ENCODE measurements around the gene ADGRG3.

ADGRG3 gene

GRCh38 chr16:57664662-57665025, 3.5 kb upstream of the ADGRG3 start:
- Histone ChIP-seq H3K79me2 (ENCODE audit: control insufficient read depth, low read length) (no peaks in the 10 kb centered on the region), H3K4me2 (ENCODE audit: low read length) (no peak overlapping the region), H4K20me1 (ENCODE audit: control insufficient read depth, insufficient read depth, low read depth, low read length) (no peaks in the 10 kb centered on the region), H3K27me3 (ENCODE audit: control insufficient read depth, low read length) (no peaks in the 10 kb centered on the region; the same call in 1 of the 2 replicates), H3K36me3 (ENCODE audit: control insufficient read depth, low read length) (no peaks in the 10 kb centered on the region), H3K9me3 (ENCODE audit: control insufficient read depth, insufficient read depth, low read length) (no peaks in the 10 kb centered on the region), H3K4me1 (ENCODE audit: control insufficient read depth, low read length) (no peaks in the 10 kb centered on the region), H3K9me2 (replicated peaks; ENCODE audit: control insufficient read depth, low read length) (no peaks in the 10 kb centered on the region), H3F3A (ENCODE audit: control insufficient read depth, insufficient read depth) (no peaks in the 10 kb centered on the region), H3K4me3 (ENCODE audit: low read length) (no peak overlapping the region), H3K27ac (ENCODE audit: low read depth, low read length) (no peak overlapping the region)
- TF ChIP-seq, protein P1, sequence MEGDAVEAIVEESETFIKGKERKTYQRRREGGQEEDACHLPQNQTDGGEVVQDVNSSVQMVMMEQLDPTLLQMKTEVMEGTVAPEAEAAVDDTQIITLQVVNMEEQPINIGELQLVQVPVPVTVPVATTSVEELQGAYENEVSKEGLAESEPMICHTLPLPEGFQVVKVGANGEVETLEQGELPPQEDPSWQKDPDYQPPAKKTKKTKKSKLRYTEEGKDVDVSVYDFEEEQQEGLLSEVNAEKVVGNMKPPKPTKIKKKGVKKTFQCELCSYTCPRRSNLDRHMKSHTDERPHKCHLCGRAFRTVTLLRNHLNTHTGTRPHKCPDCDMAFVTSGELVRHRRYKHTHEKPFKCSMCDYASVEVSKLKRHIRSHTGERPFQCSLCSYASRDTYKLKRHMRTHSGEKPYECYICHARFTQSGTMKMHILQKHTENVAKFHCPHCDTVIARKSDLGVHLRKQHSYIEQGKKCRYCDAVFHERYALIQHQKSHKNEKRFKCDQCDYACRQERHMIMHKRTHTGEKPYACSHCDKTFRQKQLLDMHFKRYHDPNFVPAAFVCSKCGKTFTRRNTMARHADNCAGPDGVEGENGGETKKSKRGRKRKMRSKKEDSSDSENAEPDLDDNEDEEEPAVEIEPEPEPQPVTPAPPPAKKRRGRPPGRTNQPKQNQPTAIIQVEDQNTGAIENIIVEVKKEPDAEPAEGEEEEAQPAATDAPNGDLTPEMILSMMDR (IDR thresholded peaks at IDR 0.05; ENCODE audit: low read depth, low read length, poor library complexity, severe bottlenecking), result no peak

DNA sequence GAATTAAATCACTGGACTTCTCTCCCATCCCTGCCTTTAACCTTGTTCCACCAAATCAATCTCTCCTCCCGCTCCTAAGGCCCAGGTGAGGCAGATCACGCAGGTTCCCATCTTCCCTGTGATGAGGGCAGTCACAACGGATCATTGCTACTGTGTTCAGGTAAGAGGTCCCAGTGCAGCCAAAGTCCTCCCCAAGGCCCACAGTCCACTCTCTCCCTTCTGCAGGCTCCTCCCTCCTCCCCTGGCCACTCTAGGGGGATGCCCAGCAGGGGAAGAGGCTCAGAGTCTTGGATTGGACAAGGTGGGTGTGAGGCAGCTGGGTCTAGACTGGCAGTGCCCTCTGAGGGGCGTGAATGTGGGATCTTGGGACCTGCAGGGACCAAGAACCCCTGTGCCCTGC, 2.6 kb upstream of the ADGRG3 start:
- Histone ChIP-seq H3K4me2 (ENCODE audit: low read length) (no peak overlapping the region), H3K4me1 (ENCODE audit: control insufficient read depth, low read length) (no peaks in the 10 kb centered on the region), H3K36me3 (ENCODE audit: control insufficient read depth, low read length) (no peaks in the 10 kb centered on the region), H4K20me1 (ENCODE audit: control insufficient read depth, insufficient read depth, low read depth, low read length) (no peaks in the 10 kb centered on the region), H3F3A (ENCODE audit: control insufficient read depth, insufficient read depth) (no peaks in the 10 kb centered on the region), H3K79me2 (ENCODE audit: control insufficient read depth, low read length) (no peaks in the 10 kb centered on the region), H3K4me3 (ENCODE audit: low read length) (no peak overlapping the region), H3K9me3 (ENCODE audit: control insufficient read depth, insufficient read depth, low read length) (no peaks in the 10 kb centered on the region), H3K27ac (ENCODE audit: low read depth, low read length) (no peak overlapping the region), H3K27me3 (ENCODE audit: control insufficient read depth, low read length) (no peaks in the 10 kb centered on the region; the same call in 1 of the 2 replicates), H3K9me2 (replicated peaks; ENCODE audit: control insufficient read depth, low read length) (no peaks in the 10 kb centered on the region)
- TF ChIP-seq, protein P1 (IDR thresholded peaks at IDR 0.05; ENCODE audit: low read depth, low read length, poor library complexity, severe bottlenecking), result no peak
- TF ChIP-seq EZH2phosphoT487 (IDR thresholded peaks at IDR 0.05; ENCODE audit: borderline replicate concordance, low read length), result no peak

- Histone ChIP-seq H4K20me1 (ENCODE audit: control insufficient read depth, insufficient read depth, low read depth, low read length) (no peaks in the 10 kb centered on the region), H3K4me1 (ENCODE audit: control insufficient read depth, low read length) (no peaks in the 10 kb centered on the region), H3K36me3 (ENCODE audit: control insufficient read depth, low read length) (no peaks in the 10 kb centered on the region), H3K9me3 (ENCODE audit: control insufficient read depth, insufficient read depth, low read length) (no peaks in the 10 kb centered on the region), H3K27ac (ENCODE audit: low read depth, low read length) (no peak overlapping the region), H3K4me2 (ENCODE audit: low read length) (no peak overlapping the region), H3K9me2 (replicated peaks; ENCODE audit: control insufficient read depth, low read length) (no peaks in the 10 kb centered on the region), H3K4me3 (ENCODE audit: low read length) (no peak overlapping the region), H3F3A (ENCODE audit: control insufficient read depth, insufficient read depth) (no peaks in the 10 kb centered on the region), H3K27me3 (ENCODE audit: control insufficient read depth, low read length) (peaks cover 1% of the 10 kb centered on the region; the same call in 1 of the 2 replicates), H3K79me2 (ENCODE audit: control insufficient read depth, low read length) (no peaks in the 10 kb centered on the region)
- TF ChIP-seq, protein P1 (IDR thresholded peaks at IDR 0.05; ENCODE audit: low read depth, low read length, poor library complexity, severe bottlenecking), result no peak
- TF ChIP-seq EZH2phosphoT487 (IDR thresholded peaks at IDR 0.05; ENCODE audit: borderline replicate concordance, low read length), result no peak
Observed at GRCh38 chr16:57666353-57667047, 1.6 kb upstream of the ADGRG3 start.

All from DOHH2 (cell line).